ENCODE results near the gene KIFBP.
A peak's percentile ranks its signal among the peaks of the same experiment; 100 is the strongest.
"Not testable (repeated sequence)": the region's sequence is repeated elsewhere in the genome, so short reads cannot be mapped to it uniquely, and the experiment has no call there.

The KIFBP gene

GRCh38 chr10:69004821-69005220 is 16.2 kb downstream of the KIFBP start:
- peak; percentile 72 for DNase-seq (ENCODE audit: low spot score)

- no peak for DNase-seq (ENCODE audit: low spot score)
Measured at GRCh38 chr10:69005704-69006485, 17.3 kb downstream of the KIFBP start.

GRCh38 chr10:69007260-69007659 is 18.7 kb downstream of the KIFBP start:
- no peak for DNase-seq (ENCODE audit: low spot score)

- DNase-seq (ENCODE audit: low spot score), result no peak
Measured at GRCh38 chr10:69009360-69009759, 20.8 kb downstream of the KIFBP start.

GRCh38 chr10:69010151-69010640 is 21.6 kb downstream of the KIFBP start:
- DNase-seq (ENCODE audit: low spot score), result no peak

- DNase-seq (ENCODE audit: low spot score), result not testable (repeated sequence)
Measured at GRCh38 chr10:69012778-69013177, 24.2 kb downstream of the KIFBP start.

DNA sequence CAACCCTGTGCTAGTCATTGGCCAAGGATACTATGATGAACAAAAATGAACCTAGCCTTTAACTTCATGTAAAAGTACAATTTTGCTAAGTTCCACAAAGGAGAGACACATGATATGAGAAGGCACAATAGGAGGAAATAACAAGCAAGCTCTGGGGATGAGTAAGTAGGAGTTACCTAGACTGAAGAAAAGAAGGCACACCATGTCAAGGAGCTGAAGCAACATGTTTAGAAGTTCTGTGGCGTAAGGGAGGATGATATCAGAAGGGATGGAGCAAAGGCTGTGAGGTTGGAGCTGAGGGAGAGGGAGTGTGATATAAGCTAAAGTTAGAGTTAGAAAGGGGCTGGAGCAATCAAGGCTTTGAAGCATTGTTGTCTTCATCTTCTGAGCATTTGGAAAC is 25.6 kb downstream of the KIFBP start:
- DNase-seq (ENCODE audit: low spot score), result no peak

DNA sequence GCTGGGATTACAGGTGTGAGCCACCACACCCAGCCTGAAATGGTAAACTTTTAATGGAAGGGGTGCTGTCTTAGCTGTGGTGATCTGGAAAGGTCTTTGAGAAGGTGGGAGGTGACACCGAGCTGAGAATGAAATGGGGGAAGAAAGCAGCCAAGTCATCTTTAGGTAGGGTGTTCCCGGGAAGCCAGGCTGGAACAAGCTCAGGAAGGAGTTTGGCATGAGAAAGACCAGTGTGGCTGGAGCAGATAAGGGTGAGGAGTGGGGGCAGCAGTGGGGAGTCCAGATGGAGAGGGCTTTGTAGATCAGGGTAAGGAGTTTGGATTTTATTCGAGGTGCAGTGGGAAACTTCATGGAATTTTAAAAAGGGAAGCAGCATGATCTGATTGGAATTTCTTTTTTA is 30.0 kb downstream of the KIFBP start:
- no peak for DNase-seq (ENCODE audit: low spot score)

GRCh38 chr10:69022611-69023010 is 34.0 kb downstream of the KIFBP start:
- no peak for DNase-seq (ENCODE audit: low spot score)

DNA sequence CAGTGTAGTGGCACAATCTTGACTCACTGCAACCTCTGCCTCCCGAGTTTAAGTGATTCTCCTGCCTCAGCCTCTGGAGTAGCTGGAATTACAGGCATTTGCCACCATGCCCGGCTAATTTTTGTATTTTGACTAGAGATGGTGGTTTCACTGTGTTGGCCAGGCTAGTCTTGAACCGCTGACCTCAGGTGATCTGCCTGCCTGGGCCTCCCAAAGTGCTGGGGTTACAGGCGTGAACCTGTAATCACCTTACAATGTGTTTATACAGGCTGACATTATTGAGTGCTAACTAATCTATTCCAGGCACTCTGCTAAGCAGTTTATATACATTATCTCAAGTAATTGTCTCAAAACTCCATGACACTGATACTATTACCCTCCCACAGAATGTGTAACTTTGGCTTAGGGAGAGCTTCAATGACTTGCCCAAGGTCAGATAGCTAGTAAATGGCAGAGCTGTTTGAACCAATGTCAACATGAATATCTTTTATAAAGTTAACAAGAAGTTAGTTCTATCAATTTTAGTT is 36.8 kb downstream of the KIFBP start:
- no peak for DNase-seq (ENCODE audit: low spot score)

- DNase-seq (ENCODE audit: low spot score), result no peak
Measured at GRCh38 chr10:69033256-69033655, 44.7 kb downstream of the KIFBP start.

- DNase-seq (ENCODE audit: low spot score), result no peak
Measured at GRCh38 chr10:69037489-69037888, 48.9 kb downstream of the KIFBP start.

DNA sequence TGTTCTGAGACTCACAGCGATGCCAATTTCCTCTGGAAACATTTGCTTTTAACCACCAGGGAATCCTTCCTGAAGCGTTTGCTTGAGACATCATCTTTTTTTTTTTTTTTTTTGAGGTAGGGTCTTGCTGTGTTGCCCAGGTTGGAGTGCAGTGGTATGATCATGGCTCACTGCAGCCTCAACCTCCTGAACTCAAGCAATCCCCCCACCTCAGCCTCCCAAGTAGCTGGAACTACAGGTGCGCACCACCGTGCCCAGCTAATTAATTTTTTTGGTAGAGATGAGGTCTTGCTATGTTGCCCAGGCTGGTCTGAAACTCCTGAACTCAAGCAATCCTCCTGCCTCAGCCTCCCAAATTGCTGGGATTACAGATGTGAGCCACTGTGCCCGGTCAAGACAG is 52.3 kb downstream of the KIFBP start:
- not testable (repeated sequence) for DNase-seq (ENCODE audit: low spot score)

GRCh38 chr10:69042417-69042816 is 53.8 kb downstream of the KIFBP start:
- DNase-seq (ENCODE audit: low spot score), result no peak

GRCh38 chr10:69042838-69043237 is 54.2 kb downstream of the KIFBP start:
- no peak for DNase-seq (ENCODE audit: low spot score)

DNA sequence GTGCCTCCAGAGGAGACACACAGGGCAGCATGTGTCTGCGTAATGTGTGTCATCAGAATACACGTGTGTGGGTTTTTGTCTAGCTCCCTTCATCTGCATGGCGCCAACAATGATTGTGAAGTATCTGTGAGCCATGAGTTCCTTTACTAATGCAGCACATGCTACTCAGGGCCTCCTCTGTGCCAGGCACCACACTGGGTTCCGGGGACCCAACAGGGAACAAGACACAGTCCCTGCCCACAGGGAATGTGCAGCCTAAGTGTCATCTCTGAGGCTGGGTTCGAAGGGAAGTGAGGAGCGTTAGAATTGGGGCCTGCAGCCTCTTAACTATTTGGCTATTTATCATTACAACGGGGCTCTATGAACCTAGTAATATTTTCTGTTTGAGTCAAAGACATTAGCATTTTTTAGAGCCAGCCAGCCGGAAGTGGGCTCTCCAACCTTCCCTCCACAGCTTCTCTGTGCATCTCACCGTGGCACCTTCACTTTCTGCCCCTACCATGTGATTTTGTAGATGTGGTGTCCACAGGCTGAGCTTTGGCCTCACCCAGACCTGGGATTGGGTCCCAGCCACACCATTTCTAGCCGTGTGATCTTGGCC is 55.4 kb downstream of the KIFBP start:
- DNase-seq (ENCODE audit: low spot score), result no peak

DNA sequence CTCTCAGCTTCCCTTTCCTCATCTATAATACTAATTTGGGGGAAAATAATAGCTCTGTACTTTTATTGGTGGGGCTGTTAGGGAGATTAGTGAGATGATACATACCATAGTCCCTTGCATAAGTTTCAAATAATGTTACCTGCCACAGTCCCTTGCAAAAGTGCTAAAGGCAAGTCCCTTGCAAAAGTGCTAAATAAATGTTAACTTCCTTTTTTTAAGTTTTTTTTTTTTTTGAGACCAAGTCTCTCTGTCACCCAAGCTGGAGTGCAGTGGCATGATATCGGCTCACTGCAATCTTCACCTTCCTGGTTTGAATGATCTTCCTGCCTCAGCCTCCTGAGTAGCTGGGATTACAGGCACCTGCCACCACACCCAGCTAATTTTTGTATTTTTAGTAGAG is 55.9 kb downstream of the KIFBP start:
- DNase-seq (ENCODE audit: low spot score), result no peak

GRCh38 chr10:69045441-69046300 is 57.1 kb downstream of the KIFBP start:
- no peak for DNase-seq (ENCODE audit: low spot score)

GRCh38 chr10:69047111-69047832 is 58.7 kb downstream of the KIFBP start:
- no peak for DNase-seq (ENCODE audit: low spot score)

GRCh38 chr10:69048103-69048502 is 59.5 kb downstream of the KIFBP start:
- no peak for DNase-seq (ENCODE audit: low spot score)

- no peak for DNase-seq (ENCODE audit: low spot score)
Measured at GRCh38 chr10:69049566-69049961, 61.0 kb downstream of the KIFBP start.

GRCh38 chr10:69051303-69051702 is 62.7 kb downstream of the KIFBP start:
- peak; percentile 35 for DNase-seq (ENCODE audit: low spot score)

All from RKO (cell line).